Choroid plexus epithelial cell (primary cell): Measurements from ENCODE around the gene KIAA1217.

ENCODE experiments used
- DNase-seq: peaks from one replicate; pipeline ENCODE4 v3.0.0-alpha.2; 2010; ENCODE audit warnings: low read depth
- H3K4me3 ChIP-seq: 2 replicates; pipeline ENCODE4 v1.5.1; 2011; ENCODE audit warnings: low read depth, mild to moderate bottlenecking, control low read depth, low read length, moderate library complexity
- CTCF ChIP-seq: conservative IDR thresholded peaks from 2 replicates; pipeline ENCODE4 v1.5.1; 2011; ENCODE audit warnings: low read depth, mild to moderate bottlenecking, control low read depth, inconsistent platforms, low read length, moderate library complexity

Gene KIAA1217

GRCh38 chr10:24449769-24450310 is 240.9 kb downstream of the KIAA1217 start:
- peak overlapping the region; percentile 53 for H3K4me3 ChIP-seq
- DNase-seq, result no peak
- TF ChIP-seq CTCF, result no peak

- DNase-seq, result peak; percentile 48
- no peak for TF ChIP-seq CTCF
- H3K4me3 ChIP-seq, result peak overlapping the region; percentile 53
Measured at GRCh38 chr10:24451325-24451820, 242.4 kb downstream of the KIAA1217 start.

GRCh38 chr10:24452030-24452429 is 243.1 kb downstream of the KIAA1217 start:
- DNase-seq, result no peak
- no peak for TF ChIP-seq CTCF
- no peak overlapping the region for H3K4me3 ChIP-seq

GRCh38 chr10:24453404-24453830 is 244.5 kb downstream of the KIAA1217 start:
- H3K4me3 ChIP-seq, result no peak overlapping the region
- no peak for TF ChIP-seq CTCF
- DNase-seq, result no peak

GRCh38 chr10:24453973-24454372 is 245.0 kb downstream of the KIAA1217 start:
- no peak for TF ChIP-seq CTCF
- H3K4me3 ChIP-seq, result no peak overlapping the region
- no peak for DNase-seq

GRCh38 chr10:24455447-24455846 is 246.5 kb downstream of the KIAA1217 start:
- no peak for TF ChIP-seq CTCF
- DNase-seq, result no peak
- H3K4me3 ChIP-seq, result no peak overlapping the region

- peak; percentile 92 for DNase-seq
- no peak overlapping the region for H3K4me3 ChIP-seq
- TF ChIP-seq CTCF, result no peak
Measured at GRCh38 chr10:24456322-24456721, 247.4 kb downstream of the KIAA1217 start.
